Ascending aorta (tissue), 2 donors: Measurements from ENCODE around the gene CRYBG3. TPM values are rescaled to one million over a fixed set of nuclear protein-coding genes. Genes with fewer than 3 reads are reported as not detected.

Experiments used
- DNase-seq, 2 donors: peaks; one replicate each; pipeline ENCODE4 v3.0.0-alpha.2; 2019; ENCODE audit warnings: low spot score in 2 of 2
- H3K27ac ChIP-seq, 2 donors: fragments of 200-600 bp; sonication (generic); one replicate each; pipeline ENCODE4 v1.5.1; 2016 to 2017; ENCODE audit warnings: mild to moderate bottlenecking in 1 of 2
- H3K27me3 ChIP-seq: fragments of 200-600 bp; sonication (generic); one replicate; pipeline ENCODE4 v1.5.1; 2017
- H3K36me3 ChIP-seq, 2 donors: fragments of 200-600 bp; sonication (generic); one replicate each; pipeline ENCODE4 v1.5.1; 2016
- H3K4me1 ChIP-seq, 2 donors: fragments of 200-600 bp; sonication (generic); one replicate each; pipeline ENCODE4 v1.5.1; 2016 to 2017; ENCODE audit warnings: mild to moderate bottlenecking in 1 of 2
- H3K4me3 ChIP-seq, 2 donors: fragments of 200-600 bp; sonication (generic); one replicate each; pipeline ENCODE4 v1.5.1; 2016 to 2017; ENCODE audit warnings: mild to moderate bottlenecking in 1 of 2
- H3K9me3 ChIP-seq, 2 donors: fragments of 200-600 bp; sonication (generic); one replicate each; pipeline ENCODE4 v1.5.1; 2016
- intact Hi-C: fragments of 100-400 bp; cut with DNase I; formaldehyde crosslinking; loops from one replicate; pipeline ENCODE4 v1.15.1; 2023
- total RNA-seq: library from RNA; depleted of rRNA; stranded (reverse); fragments of >200 nt; gene quantifications from one replicate; pipeline ENCODE4 v1.1.0, GENCODE V29; 2016
- TF ChIP-seq, protein P1 (sequence below), 3 experiments: fragments of 200-600 bp in 2 of 3; fragments of 450-650 bp in 1 of 3; sonication (generic) in 2 of 3; IDR thresholded peaks; one replicate each; pipeline ENCODE4 v1.5.1; 2016 to 2019; ENCODE audit warnings: antibody characterized with exemption in 3 of 3, mild to moderate bottlenecking in 1 of 3, moderate library complexity in 1 of 3

The CRYBG3 gene
- total RNA-seq, 1 donor from 2014 or later, result 13.2 TPM

DNA sequence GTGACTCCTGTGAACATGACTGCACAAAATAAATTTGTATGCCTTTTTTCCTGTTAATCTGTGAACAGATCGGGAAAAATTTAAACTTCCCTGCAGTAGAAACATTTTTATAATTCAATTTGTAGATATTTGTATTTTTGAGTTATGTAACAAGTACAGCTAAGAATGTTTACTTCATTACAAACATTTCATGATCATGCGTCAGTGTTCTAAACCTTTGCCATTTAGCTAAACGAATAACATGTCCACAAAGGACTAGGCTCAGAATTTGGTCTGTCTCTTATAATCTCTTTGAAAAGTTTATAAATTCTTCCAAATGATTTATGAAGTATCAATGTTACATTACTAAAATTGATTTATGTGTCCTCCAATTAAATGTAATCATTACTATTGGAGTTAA lies 17.3 kb upstream of the CRYBG3 start:
- Histone ChIP-seq H3K4me3 (no peak overlapping the region), H3K27ac (no peak overlapping the region), H3K36me3 (peaks cover 0 to 5% of the 10 kb centered on the region in 2 donors), H3K9me3 (no peaks in the 10 kb centered on the region), H3K27me3 (no peaks in the 10 kb centered on the region), H3K4me1 (no peaks in the 10 kb centered on the region)
- no peak for DNase-seq
- intact Hi-C loops, result no loop called here
- TF ChIP-seq, protein P1, sequence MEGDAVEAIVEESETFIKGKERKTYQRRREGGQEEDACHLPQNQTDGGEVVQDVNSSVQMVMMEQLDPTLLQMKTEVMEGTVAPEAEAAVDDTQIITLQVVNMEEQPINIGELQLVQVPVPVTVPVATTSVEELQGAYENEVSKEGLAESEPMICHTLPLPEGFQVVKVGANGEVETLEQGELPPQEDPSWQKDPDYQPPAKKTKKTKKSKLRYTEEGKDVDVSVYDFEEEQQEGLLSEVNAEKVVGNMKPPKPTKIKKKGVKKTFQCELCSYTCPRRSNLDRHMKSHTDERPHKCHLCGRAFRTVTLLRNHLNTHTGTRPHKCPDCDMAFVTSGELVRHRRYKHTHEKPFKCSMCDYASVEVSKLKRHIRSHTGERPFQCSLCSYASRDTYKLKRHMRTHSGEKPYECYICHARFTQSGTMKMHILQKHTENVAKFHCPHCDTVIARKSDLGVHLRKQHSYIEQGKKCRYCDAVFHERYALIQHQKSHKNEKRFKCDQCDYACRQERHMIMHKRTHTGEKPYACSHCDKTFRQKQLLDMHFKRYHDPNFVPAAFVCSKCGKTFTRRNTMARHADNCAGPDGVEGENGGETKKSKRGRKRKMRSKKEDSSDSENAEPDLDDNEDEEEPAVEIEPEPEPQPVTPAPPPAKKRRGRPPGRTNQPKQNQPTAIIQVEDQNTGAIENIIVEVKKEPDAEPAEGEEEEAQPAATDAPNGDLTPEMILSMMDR (IDR thresholded peaks at IDR 0.05), result no peak

DNA sequence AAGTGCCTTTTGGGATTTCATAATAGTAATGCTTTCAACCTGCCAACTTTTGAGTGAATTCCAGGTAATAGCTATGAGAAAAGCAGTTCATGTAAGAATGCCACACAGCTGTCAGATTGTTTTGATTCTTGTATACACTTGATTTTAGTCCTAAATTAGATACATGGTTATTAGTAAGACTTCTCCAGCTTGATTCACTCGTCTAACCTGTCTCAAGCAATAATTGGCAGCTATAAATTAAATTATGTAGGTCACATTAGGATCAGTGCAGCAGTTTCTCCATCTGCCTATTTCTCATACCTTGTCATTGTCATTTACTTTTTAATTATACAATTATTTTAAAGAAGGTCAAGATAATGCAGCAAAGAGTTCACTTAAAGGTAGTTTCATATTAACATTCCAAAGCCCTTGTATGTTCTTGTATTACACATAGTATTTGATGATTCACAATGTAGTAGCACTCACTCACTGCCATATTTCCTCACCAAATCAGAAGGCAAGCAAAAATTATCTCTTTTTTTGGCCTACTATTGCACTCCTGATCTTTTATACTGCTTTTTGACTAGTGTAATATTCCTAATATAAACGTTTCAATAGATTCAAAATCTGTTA lies 10.9 kb upstream of the CRYBG3 start:
- H3K27ac ChIP-seq, result no peak overlapping the region
- DNase-seq, result no peak
- intact Hi-C loops, result no loop called here

DNA sequence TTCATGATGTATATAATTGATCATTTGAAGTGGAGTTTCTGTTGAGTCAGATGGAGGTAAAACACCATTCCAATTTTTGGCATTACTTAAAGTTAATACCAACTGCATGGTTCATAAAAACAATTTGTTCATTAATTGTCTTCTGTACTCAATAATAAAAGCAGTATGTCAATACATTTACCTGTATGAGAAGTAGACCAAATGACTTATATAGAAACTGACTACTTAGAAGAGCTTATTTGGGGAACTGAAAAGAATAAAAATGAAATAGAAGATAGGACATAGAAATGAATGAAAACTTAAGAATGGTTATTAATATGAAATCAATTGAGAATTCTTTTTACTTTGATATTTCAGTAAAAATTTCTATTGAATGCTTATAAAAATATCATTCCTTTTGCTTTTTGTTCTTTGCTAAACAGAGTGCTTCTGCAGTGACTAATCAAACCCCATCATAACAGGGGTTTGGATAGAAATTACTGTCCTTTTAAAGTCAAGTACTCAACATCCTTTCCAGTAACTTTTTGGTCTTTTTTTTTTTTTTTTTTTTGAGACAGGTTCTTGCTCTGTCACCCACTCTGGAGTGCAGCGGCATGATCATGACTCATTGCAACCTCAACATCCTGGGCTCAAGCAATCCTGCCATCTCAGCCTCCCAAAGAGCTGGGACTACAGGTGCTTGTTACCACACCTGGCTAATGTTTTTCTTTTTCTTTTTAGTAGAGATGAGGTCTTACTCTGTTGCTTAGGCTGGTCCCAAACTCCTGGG lies 6.5 kb upstream of the CRYBG3 start:
- H3K27me3 ChIP-seq, result no peaks in the 10 kb centered on the region
- intact Hi-C loops, result no loop called here
- no peaks in the 10 kb centered on the region for H3K36me3 ChIP-seq
- no peaks in the 10 kb centered on the region for H3K4me1 ChIP-seq
- TF ChIP-seq, protein P1 (IDR thresholded peaks at IDR 0.05), result no peak
- H3K9me3 ChIP-seq, result no peaks in the 10 kb centered on the region
- H3K4me3 ChIP-seq, result no peak overlapping the region
- DNase-seq, result no peak
- no peak overlapping the region for H3K27ac ChIP-seq

More for the DNA sequence above, 10.9 kb upstream of the CRYBG3 start:
- Histone ChIP-seq H3K9me3 (no peaks in the 10 kb centered on the region), H3K4me3 (no peak overlapping the region), H3K36me3 (no peaks in the 10 kb centered on the region), H3K27me3 (no peaks in the 10 kb centered on the region), H3K4me1 (no peaks in the 10 kb centered on the region)
- TF ChIP-seq, protein P1 (IDR thresholded peaks at IDR 0.05), result no peak

DNA sequence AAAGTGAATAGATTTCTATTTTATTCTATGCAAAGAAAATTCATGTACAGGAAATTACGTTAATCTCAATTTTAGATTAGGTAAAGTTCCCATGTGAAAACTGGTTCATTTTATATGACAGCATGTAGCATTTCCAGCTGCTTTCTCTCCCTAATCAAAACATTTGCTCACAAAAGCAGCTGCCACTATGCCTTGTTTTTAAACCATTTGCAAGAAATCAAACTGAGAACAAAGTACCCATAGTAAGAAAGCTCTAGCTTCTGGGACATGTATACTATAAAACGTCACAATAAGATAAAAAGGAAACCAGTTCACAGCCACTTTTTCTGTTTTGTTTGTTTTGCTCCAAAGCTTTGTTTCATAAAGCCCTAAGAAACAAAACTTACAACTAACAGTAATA lies 5.0 kb upstream of the CRYBG3 start:
- no peak for DNase-seq
- no peaks in the 10 kb centered on the region for H3K9me3 ChIP-seq
- H3K27me3 ChIP-seq, result no peaks in the 10 kb centered on the region
- no peaks in the 10 kb centered on the region for H3K36me3 ChIP-seq
- intact Hi-C loops, result no loop called here
- no peak overlapping the region for H3K27ac ChIP-seq
- TF ChIP-seq, protein P1 (IDR thresholded peaks at IDR 0.05), result no peak
- H3K4me1 ChIP-seq, result no peaks in the 10 kb centered on the region
- no peak overlapping the region for H3K4me3 ChIP-seq

DNA sequence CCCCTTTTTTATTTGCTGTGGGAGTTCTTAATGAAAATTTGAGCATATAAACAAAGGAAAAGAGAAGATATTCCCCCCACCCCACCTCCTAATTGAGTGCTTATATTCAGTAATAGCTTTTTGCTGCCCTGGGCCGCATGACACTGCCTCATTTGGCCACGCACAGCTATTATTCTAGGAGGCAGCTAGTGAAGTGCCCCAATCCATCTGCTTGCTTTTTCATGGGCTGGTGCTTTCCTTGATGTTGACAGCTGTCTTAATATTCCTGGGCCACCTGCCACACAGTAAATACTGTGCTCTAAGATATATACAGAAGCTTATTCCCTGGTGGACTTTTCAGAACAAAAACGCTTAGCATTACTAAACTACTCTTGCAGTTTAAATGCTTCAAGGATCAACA lies 3.8 kb upstream of the CRYBG3 start:
- Histone ChIP-seq H3K9me3 (no peaks in the 10 kb centered on the region), H3K4me1 (no peaks in the 10 kb centered on the region), H3K4me3 (no peak overlapping the region), H3K36me3 (no peaks in the 10 kb centered on the region), H3K27ac (no peak overlapping the region), H3K27me3 (no peaks in the 10 kb centered on the region)
- TF ChIP-seq, protein P1 (IDR thresholded peaks at IDR 0.05), result no peak
- intact Hi-C loops, result no loop called here
- DNase-seq, result no peak
